ENCODE results near the gene RPL10. TPM values are rescaled to one million over a fixed set of nuclear protein-coding genes. Genes with fewer than 3 reads are reported as not detected.

RPL10 gene
- total RNA-seq = 1,000 to 10,000 TPM; 2,525 to 2,861 TPM
- polyA plus RNA-seq = 1,000 to 10,000 TPM; 7,028 to 7,505 TPM
- long read RNA-seq, donor 1, transcript RPL10-215 (3 exons, 1,519 nt) = minor isoform, 7 of 1,366 reads
- long read RNA-seq, donor 1, transcript RPL10-201 (6 exons, 2,278 nt) = major isoform, 1,188 of 1,366 reads
- long read RNA-seq, donor 1, transcript RPL10-216 (5 exons, 1,369 nt) = minor isoform, 13 of 1,366 reads
- long read RNA-seq, donor 1, transcript RPL10-204 (7 exons, 2,318 nt) = minor isoform, 33 of 1,366 reads
- long read RNA-seq, donor 1, partial matches to known transcripts = 114 of 1,366 reads
- long read RNA-seq, donor 1, other reads (novel, unspliced or antisense) = 9 of 1,366 reads
- long read RNA-seq, donor 2, transcript RPL10-201 (6 exons, 2,278 nt) = major isoform, 22 of 60 reads
- long read RNA-seq, donor 2, transcript RPL10-207 (7 exons, 657 nt) = minor isoform, 5 of 60 reads
- long read RNA-seq, donor 2, transcript RPL10-204 (7 exons, 2,318 nt) = minor isoform, 19 of 60 reads
- long read RNA-seq, donor 2, partial matches to known transcripts = 11 of 60 reads
- long read RNA-seq, donor 2, other reads (novel, unspliced or antisense) = 0 of 60 reads

- Histone ChIP-seq H3K9me3 (ENCODE audit: control insufficient read depth, low read length) (no peaks in the 10 kb centered on the region), H3K4me1 (ENCODE audit: control insufficient read depth in 1 of 2, insufficient read depth in 2 of 2, low read length in 2 of 2) (no peaks in the 10 kb centered on the region), H3K27me3 (ENCODE audit: control insufficient read depth in 1 of 2, insufficient read depth in 2 of 2, low read length in 1 of 2) (no peaks in the 10 kb centered on the region), H3K4me3 (ENCODE audit: low read length in 2 of 2) (peak within 1 kb of the TSS; percentile 48 to 98), H3K36me3 (ENCODE audit: control insufficient read depth in 1 of 2, insufficient read depth in 2 of 2, low read length in 1 of 2) (peaks cover 0 to 1% of the 10 kb centered on the region in 2 donors), H3K27ac (ENCODE audit: low read depth in 1 of 2, low read length in 2 of 2) (peak within 1 kb of the TSS; percentile 39 to 99)
- peak; percentile 95 for ATAC-seq (ENCODE audit: low FRiP score)
- 0 to 35% methylated on average over 69 of the region's 69 CpGs for WGBS, 2 donors
- peak; percentile 96 to 97 for DNase-seq
- intact Hi-C loops (cut with DNase I) = loop anchor here in 1 of 2 donors (5.0 kb wide), 1 partner anchor 134 kb away; no protein-coding TSS in a partner anchor
Measured at GRCh38 chrX:154397888-154398667, at the start of gene RPL10. TSS of gene RPL10 (plus strand) at chrX:154398377. CDS start at chrX:154398520, 143 bp downstream.

GRCh38 chrX:154348646-154349358, 49.4 kb upstream of the RPL10 start:
- Histone ChIP-seq H3K27ac (ENCODE audit: low read depth in 1 of 2, low read length in 2 of 2) (peak overlapping the region in 1 of 2 donors; percentile 18), H3K4me1 (ENCODE audit: control insufficient read depth in 1 of 2, insufficient read depth in 2 of 2, low read length in 2 of 2) (no peaks in the 10 kb centered on the region), H3K9me3 (ENCODE audit: control insufficient read depth, low read length) (no peaks in the 10 kb centered on the region), H3K4me3 (ENCODE audit: low read length in 2 of 2) (no peak overlapping the region), H3K36me3 (ENCODE audit: control insufficient read depth in 1 of 2, insufficient read depth in 2 of 2, low read length in 1 of 2) (peaks cover 0 to 18% of the 10 kb centered on the region in 2 donors), H3K27me3 (ENCODE audit: control insufficient read depth in 1 of 2, insufficient read depth in 2 of 2, low read length in 1 of 2) (no peaks in the 10 kb centered on the region)
- peak in 1 of 2 donors; percentile 51 for DNase-seq
- ATAC-seq (ENCODE audit: low FRiP score) = no peak
- intact Hi-C loops (cut with DNase I) = no loop called here
- 84% methylated on average over 22 to 24 of the region's 24 CpGs for WGBS, 2 donors

GRCh38 chrX:154349359-154349935, 48.7 kb upstream of the RPL10 start:
- Histone ChIP-seq H3K4me3 (ENCODE audit: low read length in 2 of 2) (no peak overlapping the region), H3K27me3 (ENCODE audit: control insufficient read depth in 1 of 2, insufficient read depth in 2 of 2, low read length in 1 of 2) (no peaks in the 10 kb centered on the region), H3K4me1 (ENCODE audit: control insufficient read depth in 1 of 2, insufficient read depth in 2 of 2, low read length in 2 of 2) (no peaks in the 10 kb centered on the region), H3K27ac (ENCODE audit: low read depth in 1 of 2, low read length in 2 of 2) (peak overlapping the region in 1 of 2 donors; percentile 18), H3K9me3 (ENCODE audit: control insufficient read depth, low read length) (no peaks in the 10 kb centered on the region), H3K36me3 (ENCODE audit: control insufficient read depth in 1 of 2, insufficient read depth in 2 of 2, low read length in 1 of 2) (peaks cover 0 to 23% of the 10 kb centered on the region in 2 donors)
- no peak for ATAC-seq (ENCODE audit: low FRiP score)
- peak in 1 of 2 donors; percentile 38 for DNase-seq
- 52 to 67% methylated on average over 19 of the region's 19 CpGs for WGBS, 2 donors
- intact Hi-C loops (cut with DNase I) = no loop called here

GRCh38 chrX:154349979-154350378, 48.2 kb upstream of the RPL10 start:
- Histone ChIP-seq H3K36me3 (ENCODE audit: control insufficient read depth in 1 of 2, insufficient read depth in 2 of 2, low read length in 1 of 2) (peaks cover 0 to 23% of the 10 kb centered on the region in 2 donors), H3K27ac (ENCODE audit: low read depth in 1 of 2, low read length in 2 of 2) (no peak overlapping the region), H3K4me3 (ENCODE audit: low read length in 2 of 2) (no peak overlapping the region), H3K27me3 (ENCODE audit: control insufficient read depth in 1 of 2, insufficient read depth in 2 of 2, low read length in 1 of 2) (no peaks in the 10 kb centered on the region), H3K4me1 (ENCODE audit: control insufficient read depth in 1 of 2, insufficient read depth in 2 of 2, low read length in 2 of 2) (no peaks in the 10 kb centered on the region), H3K9me3 (ENCODE audit: control insufficient read depth, low read length) (no peaks in the 10 kb centered on the region)
- no peak for ATAC-seq (ENCODE audit: low FRiP score)
- intact Hi-C loops (cut with DNase I) = no loop called here
- 75 to 79% methylated on average over 15 of the region's 15 CpGs for WGBS, 2 donors
- peak in 1 of 2 donors; percentile 26 for DNase-seq

GRCh38 chrX:154350429-154351182, 47.6 kb upstream of the RPL10 start:
- H3K36me3 ChIP-seq (ENCODE audit: control insufficient read depth in 1 of 2, insufficient read depth in 2 of 2, low read length in 1 of 2) = peaks cover 0 to 23% of the 10 kb centered on the region in 2 donors
- WGBS, 2 donors = 76 to 80% methylated on average over 19 of the region's 19 CpGs
- no peaks in the 10 kb centered on the region for H3K4me1 ChIP-seq (ENCODE audit: control insufficient read depth in 1 of 2, insufficient read depth in 2 of 2, low read length in 2 of 2)
- H3K27ac ChIP-seq (ENCODE audit: low read depth in 1 of 2, low read length in 2 of 2) = no peak overlapping the region
- intact Hi-C loops (cut with DNase I) = no loop called here
- ATAC-seq (ENCODE audit: low FRiP score) = no peak
- H3K27me3 ChIP-seq (ENCODE audit: control insufficient read depth in 1 of 2, insufficient read depth in 2 of 2, low read length in 1 of 2) = no peaks in the 10 kb centered on the region
- H3K9me3 ChIP-seq (ENCODE audit: control insufficient read depth, low read length) = no peaks in the 10 kb centered on the region
- H3K4me3 ChIP-seq (ENCODE audit: low read length in 2 of 2) = no peak overlapping the region
- DNase-seq = peak in 1 of 2 donors; percentile 45

- DNase-seq (peak in 1 of 2 donors; percentile 40), ATAC-seq (ENCODE audit: low FRiP score) (no peak)
- WGBS, 2 donors = 64 to 73% methylated on average over 30 of the region's 30 CpGs
- no peaks in the 10 kb centered on the region for H3K27me3 ChIP-seq (ENCODE audit: control insufficient read depth in 1 of 2, insufficient read depth in 2 of 2, low read length in 1 of 2)
- H3K36me3 ChIP-seq (ENCODE audit: control insufficient read depth in 1 of 2, insufficient read depth in 2 of 2, low read length in 1 of 2) = peaks cover 0 to 23% of the 10 kb centered on the region in 2 donors
- H3K4me1 ChIP-seq (ENCODE audit: control insufficient read depth in 1 of 2, insufficient read depth in 2 of 2, low read length in 2 of 2) = no peaks in the 10 kb centered on the region
- H3K27ac ChIP-seq (ENCODE audit: low read depth in 1 of 2, low read length in 2 of 2) = no peak overlapping the region
- intact Hi-C loops (cut with DNase I) = no loop called here
- no peak overlapping the region for H3K4me3 ChIP-seq (ENCODE audit: low read length in 2 of 2)
- no peaks in the 10 kb centered on the region for H3K9me3 ChIP-seq (ENCODE audit: control insufficient read depth, low read length)
Measured at GRCh38 chrX:154351183-154352011, 46.8 kb upstream of the RPL10 start.

GRCh38 chrX:154352012-154352401, 46.2 kb upstream of the RPL10 start:
- no peak overlapping the region for H3K27ac ChIP-seq (ENCODE audit: low read depth in 1 of 2, low read length in 2 of 2)
- H3K36me3 ChIP-seq (ENCODE audit: control insufficient read depth in 1 of 2, insufficient read depth in 2 of 2, low read length in 1 of 2) = peaks cover 0 to 23% of the 10 kb centered on the region in 2 donors
- no peak for DNase-seq

More at GRCh38 chrX:154352012-154352401, 46.2 kb upstream of the RPL10 start:
- H3K9me3 ChIP-seq (ENCODE audit: control insufficient read depth, low read length) = no peaks in the 10 kb centered on the region
- 66 to 73% methylated on average over 13 to 14 of the region's 14 CpGs for WGBS, 2 donors
- intact Hi-C loops (cut with DNase I) = no loop called here
- ATAC-seq (ENCODE audit: low FRiP score) = no peak
- no peak overlapping the region for H3K4me3 ChIP-seq (ENCODE audit: low read length in 2 of 2)
- no peaks in the 10 kb centered on the region for H3K4me1 ChIP-seq (ENCODE audit: control insufficient read depth in 1 of 2, insufficient read depth in 2 of 2, low read length in 2 of 2)
- no peaks in the 10 kb centered on the region for H3K27me3 ChIP-seq (ENCODE audit: control insufficient read depth in 1 of 2, insufficient read depth in 2 of 2, low read length in 1 of 2)

All from aorta (tissue), 5 donors.